Brain microvascular endothelial cell (primary cell): ENCODE measurements around the gene HNRNPR.

ENCODE experiments used
- DNase-seq: peaks from one replicate; pipeline ENCODE4 v3.0.0-alpha.2; 2020
- H3K27ac ChIP-seq: fragments of 250-450 bp; sonication (Bioruptor Pico); 2 replicates; pipeline ENCODE4 v1.5.1; 2020; ENCODE audit warnings: mild to moderate bottlenecking, moderate library complexity
- H3K27me3 ChIP-seq: fragments of 250-450 bp; sonication (Bioruptor Pico); replicated peaks from 2 replicates; pipeline ENCODE4 v1.5.1; 2020; ENCODE audit warnings: mild to moderate bottlenecking
- H3K36me3 ChIP-seq: fragments of 250-450 bp; sonication (Bioruptor Pico); replicated peaks from 2 replicates; pipeline ENCODE4 v1.5.1; 2020; ENCODE audit warnings: mild to moderate bottlenecking
- H3K4me3 ChIP-seq: 2 replicates; pipeline ENCODE4 v1.5.1; 2011; ENCODE audit warnings: low read depth, mild to moderate bottlenecking, control low read depth, low read length, moderate library complexity
- CTCF ChIP-seq: IDR thresholded peaks from 2 replicates; pipeline ENCODE4 v1.5.1; 2011; ENCODE audit warnings: low read depth, mild to moderate bottlenecking, moderate library complexity, low read length, control low read depth, inconsistent platforms; ENCODE audit errors: missing control alignments
- in situ Hi-C: cut with HindIII; loops from 2 replicates; pipeline ENCODE4 v1.10.0; 2017; ENCODE audit warnings: low sequenced_read_pairs, low pct_ligation_motif_present

The HNRNPR gene

GRCh38 chr1:23354245-23354644 is 10.2 kb upstream of the HNRNPR start:
- Histone ChIP-seq H3K36me3 (no peaks in the 10 kb centered on the region), H3K27me3 (no peaks in the 10 kb centered on the region), H3K4me3 (no peak overlapping the region), H3K27ac (no peak overlapping the region)
- in situ Hi-C loops, result no loop called here
- no peak for DNase-seq
- TF ChIP-seq CTCF, result peak; percentile 42

DNA sequence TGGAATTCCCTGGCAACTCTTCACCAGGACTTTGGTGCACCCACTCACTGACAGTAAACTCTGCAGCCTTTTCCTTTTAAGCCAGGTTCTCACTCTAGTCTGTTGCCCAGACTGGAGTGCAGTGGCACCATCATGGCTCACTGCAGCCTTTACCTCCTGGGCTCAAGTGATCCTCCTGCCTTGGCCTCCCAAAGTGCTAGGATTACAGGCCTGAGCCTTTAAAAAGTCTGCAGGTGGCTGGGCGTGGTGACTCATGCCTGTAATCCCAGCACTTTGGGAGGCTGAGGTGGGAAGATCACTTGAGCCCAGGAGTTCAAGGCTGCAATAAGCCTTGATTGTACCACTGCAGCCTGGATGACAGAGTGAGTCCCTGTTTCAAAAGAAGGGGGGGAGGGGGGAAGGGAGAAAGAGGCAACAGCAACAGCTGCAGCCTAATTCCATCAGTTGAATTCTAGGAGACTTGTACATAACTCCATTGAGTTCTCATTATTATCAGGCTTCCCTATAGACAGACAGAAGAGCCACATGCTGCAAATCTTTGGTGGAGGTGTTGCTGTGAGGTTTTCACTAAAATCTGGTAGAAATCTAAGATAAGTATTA is 8.1 kb upstream of the HNRNPR start:
- in situ Hi-C loops, result no loop called here
- Histone ChIP-seq H3K27me3 (no peaks in the 10 kb centered on the region), H3K4me3 (no peak overlapping the region), H3K27ac (no peak overlapping the region), H3K36me3 (no peaks in the 10 kb centered on the region)
- no peak for TF ChIP-seq CTCF
- DNase-seq, result no peak

DNA sequence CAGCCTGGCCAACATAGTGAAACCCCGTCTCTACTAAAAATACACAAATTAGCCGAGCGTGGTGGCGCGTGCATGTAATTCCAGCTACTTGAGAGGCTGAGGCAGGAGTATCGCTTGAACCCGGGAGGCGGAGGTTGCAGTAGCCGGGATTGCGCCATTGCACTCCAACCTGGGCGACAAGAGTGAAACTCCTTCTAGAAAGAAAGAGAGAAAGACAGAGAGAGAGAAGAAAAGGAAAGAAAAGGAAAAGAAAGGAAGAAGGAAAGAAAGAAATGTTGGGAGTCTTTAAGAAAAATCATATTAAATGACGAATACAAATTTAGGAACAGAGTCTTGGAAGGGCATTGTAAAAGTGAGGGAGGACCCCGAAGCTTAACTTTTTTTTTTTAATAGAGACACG is 1.8 kb upstream of the HNRNPR start:
- Histone ChIP-seq H3K27me3 (no peaks in the 10 kb centered on the region), H3K4me3 (no peak overlapping the region), H3K36me3 (no peaks in the 10 kb centered on the region), H3K27ac (no peak overlapping the region)
- no peak for DNase-seq
- in situ Hi-C loops, result no loop called here
- no peak for TF ChIP-seq CTCF

- Histone ChIP-seq H3K27me3 (no peaks in the 10 kb centered on the region), H3K27ac (peak overlapping the region; percentile 96), H3K4me3 (peak overlapping the region; percentile 85), H3K36me3 (no peaks in the 10 kb centered on the region)
- no peak for TF ChIP-seq CTCF
- in situ Hi-C loops, result no loop called here
- DNase-seq, result no peak
Measured at GRCh38 chr1:23344987-23345472, 946 bp upstream of the HNRNPR start.

DNA sequence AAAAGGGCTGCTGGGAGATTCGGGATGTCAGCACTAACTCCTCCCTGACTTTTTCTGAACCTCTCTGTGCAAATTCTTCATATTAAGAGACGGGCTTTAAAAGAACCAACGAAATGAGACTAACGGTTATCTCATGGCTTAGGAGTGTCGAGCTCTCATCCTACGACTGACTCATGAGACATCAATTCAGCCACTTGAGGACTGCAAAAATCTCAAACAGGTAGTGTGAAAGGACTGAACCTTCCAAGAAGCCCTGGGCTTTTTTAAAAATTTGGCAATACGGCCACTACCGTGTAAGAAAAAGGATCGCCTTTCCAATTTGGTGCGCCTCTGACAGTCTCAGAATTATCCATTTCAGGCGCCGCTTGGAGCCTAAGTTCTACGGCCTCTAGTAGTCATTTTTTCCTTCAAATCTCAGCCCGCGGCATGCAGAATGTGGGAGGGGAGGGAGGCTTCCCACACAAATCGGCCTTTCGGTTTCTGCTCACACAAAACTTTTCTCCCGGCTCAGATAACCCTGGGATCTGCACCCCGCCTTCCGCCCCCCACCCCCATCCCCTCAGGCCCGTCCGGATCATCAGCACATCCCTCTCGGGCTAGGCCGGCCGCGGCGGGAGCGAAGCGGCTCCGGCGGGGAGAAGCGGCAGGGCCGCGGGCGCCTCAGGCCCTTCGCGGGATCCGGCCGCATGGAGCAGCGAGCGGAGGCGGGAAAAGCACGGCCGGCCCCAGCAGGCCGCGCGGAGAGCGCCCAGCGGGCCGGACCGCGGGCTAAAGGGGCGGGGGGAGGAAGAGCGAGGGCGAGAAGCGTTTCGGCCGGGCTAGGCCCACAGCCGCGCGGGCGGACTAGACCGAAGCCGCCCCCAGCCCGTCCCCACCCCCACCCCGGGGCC is 618 bp downstream of the HNRNPR start:
- Histone ChIP-seq H3K27me3 (no peaks in the 10 kb centered on the region), H3K4me3 (peak overlapping the region; percentile 85), H3K27ac (peak overlapping the region; percentile 96), H3K36me3 (peaks cover 2% of the 10 kb centered on the region)
- no peak for TF ChIP-seq CTCF
- DNase-seq, result peak; percentile 73
- in situ Hi-C loops, result no loop called here
